ENCODE measurements around the gene TP73. TPM values are rescaled to one million over a fixed set of nuclear protein-coding genes. Genes with fewer than 3 reads are reported as not detected.

TP73 gene
- total RNA-seq, 1 donor from 2014 or later: not detected

- Histone ChIP-seq H3K4me3 (peak overlapping the region; percentile 53 to 59), H3K36me3 (no peaks in the 10 kb centered on the region), H3K9me3 (no peaks in the 10 kb centered on the region), H3K4me1 (peaks cover 3 to 15% of the 10 kb centered on the region in 2 donors), H3K27ac (no peak overlapping the region), H3K27me3 (peaks cover 6% of the 10 kb centered on the region)
- DNase-seq (ENCODE audit: low spot score in 2 of 2): no peak
- TF ChIP-seq CTCF (IDR thresholded peaks at IDR 0.05): no peak
- intact Hi-C loops (cut with DNase I): no loop called here
Observed at GRCh38 chr1:3610527-3611169, 41.7 kb upstream of the TP73 start.

GRCh38 chr1:3611170-3612019, 40.9 kb upstream of the TP73 start, which contains the start of gene MEGF6:
TSS of gene MEGF6 (minus strand) at chr1:3611508. CDS start at chr1:3611268, 240 bp downstream.
- Histone ChIP-seq H3K9me3 (no peaks in the 10 kb centered on the region), H3K27me3 (peaks cover 6% of the 10 kb centered on the region), H3K4me3 (peak within 1 kb of the TSS; percentile 53 to 59), H3K27ac (no peak within 1 kb of the TSS), H3K36me3 (no peaks in the 10 kb centered on the region), H3K4me1 (peaks cover 3 to 15% of the 10 kb centered on the region in 2 donors)
- no peak for DNase-seq (ENCODE audit: low spot score in 2 of 2)
- no peak for TF ChIP-seq CTCF (IDR thresholded peaks at IDR 0.05)
- intact Hi-C loops (cut with DNase I): no loop called here

- intact Hi-C loops (cut with DNase I): no loop called here
- H3K4me3 ChIP-seq: peak overlapping the region in 1 of 2 donors; percentile 59
Observed at GRCh38 chr1:3612123-3612522, 40.2 kb upstream of the TP73 start.

GRCh38 chr1:3614755-3615742, 37.3 kb upstream of the TP73 start:
- H3K4me1 ChIP-seq: peaks cover 3 to 17% of the 10 kb centered on the region in 2 donors
- H3K27me3 ChIP-seq: no peaks in the 10 kb centered on the region
- H3K4me3 ChIP-seq: no peak overlapping the region
- no peaks in the 10 kb centered on the region for H3K36me3 ChIP-seq
- no peak overlapping the region for H3K27ac ChIP-seq
- peak in 2 of 3 experiments; percentile 42 to 60 for TF ChIP-seq CTCF (IDR thresholded peaks at IDR 0.05)
- intact Hi-C loops (cut with DNase I): no loop called here
- no peaks in the 10 kb centered on the region for H3K9me3 ChIP-seq
- no peak for DNase-seq (ENCODE audit: low spot score in 2 of 2)

More at GRCh38 chr1:3612123-3612522, 40.2 kb upstream of the TP73 start:
- no peak for TF ChIP-seq CTCF (IDR thresholded peaks at IDR 0.05)
- Histone ChIP-seq H3K27me3 (peaks cover 6% of the 10 kb centered on the region), H3K9me3 (no peaks in the 10 kb centered on the region), H3K36me3 (no peaks in the 10 kb centered on the region), H3K27ac (no peak overlapping the region), H3K4me1 (peaks cover 3 to 15% of the 10 kb centered on the region in 2 donors)
- no peak for DNase-seq (ENCODE audit: low spot score in 2 of 2)

GRCh38 chr1:3616861-3617260, 35.5 kb upstream of the TP73 start:
- DNase-seq (ENCODE audit: low spot score in 2 of 2): no peak
- H3K4me3 ChIP-seq: no peak overlapping the region
- H3K27ac ChIP-seq: no peak overlapping the region
- H3K4me1 ChIP-seq: peaks cover 0 to 2% of the 10 kb centered on the region in 2 donors
- no peak for TF ChIP-seq CTCF (IDR thresholded peaks at IDR 0.05)
- H3K36me3 ChIP-seq: no peaks in the 10 kb centered on the region
- no peaks in the 10 kb centered on the region for H3K27me3 ChIP-seq
- H3K9me3 ChIP-seq: no peaks in the 10 kb centered on the region
- intact Hi-C loops (cut with DNase I): no loop called here

All from ascending aorta (tissue), 2 donors.